GM08714 (cell line): ENCODE results near the gene ZSWIM8.

Experiments used
- H3K4me3 ChIP-seq: fragments of 200-500 bp; sonication (Bioruptor generic); 2 replicates; pipeline ENCODE4 v1.5.1; 2014; ENCODE audit warnings: mild to moderate bottlenecking, low read length, inconsistent platforms
- ZNF274 ChIP-seq: IDR thresholded peaks from 2 replicates; pipeline ENCODE4 v1.6.1; 2012; ENCODE audit warnings: mild to moderate bottlenecking, low read depth, low read length

Gene ZSWIM8

GRCh38 chr10:73809061-73809818, 23.8 kb downstream of the ZSWIM8 start:
- H3K4me3 ChIP-seq = no peak overlapping the region
- no peak for TF ChIP-seq ZNF274

- TF ChIP-seq ZNF274 = no peak
- peak overlapping the region; percentile 78 for H3K4me3 ChIP-seq
Observed at GRCh38 chr10:73810358-73810734, 24.9 kb downstream of the ZSWIM8 start.

GRCh38 chr10:73810735-73811465, 25.5 kb downstream of the ZSWIM8 start:
- no peak for TF ChIP-seq ZNF274
- peak overlapping the region; percentile 78 for H3K4me3 ChIP-seq

- no peak overlapping the region for H3K4me3 ChIP-seq
- no peak for TF ChIP-seq ZNF274
Observed at GRCh38 chr10:73812657-73813056, 27.3 kb downstream of the ZSWIM8 start.

- no peak overlapping the region for H3K4me3 ChIP-seq
- TF ChIP-seq ZNF274 = no peak
Observed at GRCh38 chr10:73813333-73813732, 27.9 kb downstream of the ZSWIM8 start.

- no peak for TF ChIP-seq ZNF274
- no peak overlapping the region for H3K4me3 ChIP-seq
Observed at GRCh38 chr10:73814276-73814895, 29.0 kb downstream of the ZSWIM8 start.

- no peak for TF ChIP-seq ZNF274
Observed at GRCh38 chr10:73814896-73815718, 29.7 kb downstream of the ZSWIM8 start.

GRCh38 chr10:73815719-73816030, 30.3 kb downstream of the ZSWIM8 start:
- H3K4me3 ChIP-seq = no peak overlapping the region
- TF ChIP-seq ZNF274 = no peak

More at GRCh38 chr10:73814896-73815718, 29.7 kb downstream of the ZSWIM8 start:
- no peak overlapping the region for H3K4me3 ChIP-seq

- no peak for TF ChIP-seq ZNF274
Observed at GRCh38 chr10:73816917-73817729, 31.7 kb downstream of the ZSWIM8 start.

GRCh38 chr10:73817826-73818225, 32.4 kb downstream of the ZSWIM8 start:
- H3K4me3 ChIP-seq = no peak overlapping the region
- TF ChIP-seq ZNF274 = no peak

More at GRCh38 chr10:73816917-73817729, 31.7 kb downstream of the ZSWIM8 start:
- H3K4me3 ChIP-seq = no peak overlapping the region

GRCh38 chr10:73818402-73818801, 33.0 kb downstream of the ZSWIM8 start:
- no peak overlapping the region for H3K4me3 ChIP-seq
- TF ChIP-seq ZNF274 = no peak

GRCh38 chr10:73819081-73819480, 33.7 kb downstream of the ZSWIM8 start:
- TF ChIP-seq ZNF274 = no peak
- H3K4me3 ChIP-seq = no peak overlapping the region

GRCh38 chr10:73819513-73820093, 34.2 kb downstream of the ZSWIM8 start:
- H3K4me3 ChIP-seq = no peak overlapping the region
- TF ChIP-seq ZNF274 = no peak
